Myometrial cell (primary cell): Measurements from ENCODE around the gene RPL15. TPM values are rescaled to one million over a fixed set of nuclear protein-coding genes. Genes with fewer than 3 reads are reported as not detected.

ENCODE experiments used
- total RNA-seq: library from RNA; depleted of rRNA; stranded (reverse); fragments of >200 nt; gene quantifications from 2 replicates; pipeline ENCODE4 v1.2.3, GENCODE V29; 2015

Gene RPL15
- 3,391 and 3,570 TPM in 2 replicates for total RNA-seq

GRCh38 chr3:23916886-23917678, at the start of gene RPL15, which contains the start of gene NKIRAS1:
RPL15 (plus strand) TSS chr3:23917132; CDS start chr3:23917860, 728 bp downstream.
NKIRAS1 (minus strand) TSS chr3:23916990; CDS start chr3:23910904, 6,086 bp downstream.

GRCh38 chr3:23944861-23945662, 28.1 kb downstream of the RPL15 start, which contains the start of gene NR1D2:
NR1D2 (plus strand) TSS chr3:23945286; CDS start chr3:23945579, 293 bp downstream.

Other genes with a start within 250 kb of the RPL15 start
- gene UBE2E1, start 111.2 kb upstream of the RPL15 start, total RNA-seq: 55.3 and 69.5 TPM in 2 replicates
- gene NKIRAS1, start 142 bp upstream of the RPL15 start, total RNA-seq: 4.9 and 7.4 TPM in 2 replicates
- gene NR1D2, start 28.2 kb downstream of the RPL15 start, total RNA-seq: 7.5 and 9.6 TPM in 2 replicates